ENCODE results near the gene SEMA4F.
A peak's percentile ranks its signal among the peaks of the same experiment; 100 is the strongest.

SEMA4F gene

GRCh38 chr2:74715081-74715791 is 61.2 kb downstream of the SEMA4F start:
- POLR2A ChIA-PET, result interaction anchor here (1.1 kb wide), 1 partner anchor 128 kb away, joined by 3 read pairs; no protein-coding TSS in a partner anchor
- CTCF ChIA-PET, result interaction anchor here (0.5 to 12.1 kb wide), 34 partner anchors 9 to 263 kb away, joined by 3 to 225 read pairs (median 6); partner anchors contain the start of gene HK2
- DNase-seq (ENCODE audit: low read depth, low spot score), result no peak
- TF ChIP-seq CTCF (IDR thresholded peaks at IDR 0.05; ENCODE audit: insufficient read depth, low read length, missing control alignments), result peak; percentile 95
- H3K4me3 ChIP-seq (ENCODE audit: low read depth, low read length), result peak overlapping the region; percentile 61

- peak overlapping the region; percentile 61 for H3K4me3 ChIP-seq (ENCODE audit: low read depth, low read length)
- ChIA-PET POLR2A (interaction anchor here (0.5 kb wide), 1 partner anchor 32 kb away, joined by 3 read pairs; no protein-coding TSS in a partner anchor), CTCF (interaction anchor here (1.3 to 12.1 kb wide), 22 partner anchors 8 to 188 kb away, joined by 3 to 225 read pairs (median 10); partner anchors contain the start of gene HK2)
- TF ChIP-seq CTCF (IDR thresholded peaks at IDR 0.05; ENCODE audit: insufficient read depth, low read length, missing control alignments), result no peak
- DNase-seq (ENCODE audit: low read depth, low spot score), result no peak
Observed at GRCh38 chr2:74715880-74716279, 61.8 kb downstream of the SEMA4F start.

- ChIA-PET POLR2A (no interaction called here), CTCF (interaction anchor here (1.1 to 12.1 kb wide), 7 partner anchors 10 to 173 kb away, joined by 3 to 225 read pairs (median 3); no protein-coding TSS in a partner anchor)
- DNase-seq (ENCODE audit: low read depth, low spot score), result no peak
- no peak for TF ChIP-seq CTCF (IDR thresholded peaks at IDR 0.05; ENCODE audit: insufficient read depth, low read length, missing control alignments)
- H3K4me3 ChIP-seq (ENCODE audit: low read depth, low read length), result no peak overlapping the region
Observed at GRCh38 chr2:74719066-74719465, 65.0 kb downstream of the SEMA4F start.

- CTCF ChIA-PET, result interaction anchor here (1.0 to 12.1 kb wide), 3 partner anchors 10 to 155 kb away, joined by 3 to 225 read pairs (median 5); no protein-coding TSS in a partner anchor
Observed at GRCh38 chr2:74721316-74721715, 67.3 kb downstream of the SEMA4F start.

GRCh38 chr2:74724496-74724895 is 70.4 kb downstream of the SEMA4F start:
- ChIA-PET POLR2A (no interaction called here), CTCF (interaction anchor here (1.0 to 5.2 kb wide), 2 partner anchors 9 kb away, joined by 5 to 35 read pairs; no protein-coding TSS in a partner anchor)
- DNase-seq (ENCODE audit: low read depth, low spot score), result no peak
- no peak overlapping the region for H3K4me3 ChIP-seq (ENCODE audit: low read depth, low read length)
- no peak for TF ChIP-seq CTCF (IDR thresholded peaks at IDR 0.05; ENCODE audit: insufficient read depth, low read length, missing control alignments)

More at GRCh38 chr2:74721316-74721715, 67.3 kb downstream of the SEMA4F start:
- POLR2A ChIA-PET, result no interaction called here
- TF ChIP-seq CTCF (IDR thresholded peaks at IDR 0.05; ENCODE audit: insufficient read depth, low read length, missing control alignments), result no peak
- no peak for DNase-seq (ENCODE audit: low read depth, low spot score)
- H3K4me3 ChIP-seq (ENCODE audit: low read depth, low read length), result no peak overlapping the region

- TF ChIP-seq CTCF (IDR thresholded peaks at IDR 0.05; ENCODE audit: insufficient read depth, low read length, missing control alignments), result no peak
- DNase-seq (ENCODE audit: low read depth, low spot score), result no peak
- H3K4me3 ChIP-seq (ENCODE audit: low read depth, low read length), result no peak overlapping the region
- ChIA-PET CTCF (interaction anchor here (1.2 to 5.2 kb wide), 2 partner anchors 10 to 152 kb away, joined by 3 to 35 read pairs; no protein-coding TSS in a partner anchor), POLR2A (no interaction called here)
Observed at GRCh38 chr2:74725287-74725686, 71.2 kb downstream of the SEMA4F start.

Measured in AG04449 (cell line).